Heart right ventricle (tissue), 16 donors: ENCODE results near the gene HDAC5. TPM values are rescaled to one million over a fixed set of nuclear protein-coding genes. Genes with fewer than 3 reads are reported as not detected.

ENCODE experiments used
- ATAC-seq, 8 donors: fragments of 200-7000 bp; cut with Tn5 transposase; one replicate each; pipeline ENCODE4 v1.9.1; 2020; ENCODE audit warnings: mild to moderate bottlenecking in 8 of 8, moderate library complexity in 8 of 8, moderate number of reproducible peaks in 1 of 8
- DNase-seq, 2 donors: peaks; one replicate each; pipeline ENCODE4 v3.0.0-alpha.2; 2020
- H3K27ac ChIP-seq, 10 donors: fragments of 200-600 bp; sonication (generic) in 2 of 10; one replicate each; pipeline versions ENCODE4 v1.5.0 to v1.8.0; 2020 to 2022; ENCODE audit warnings: mild to moderate bottlenecking in 3 of 10
- H3K27me3 ChIP-seq, 7 donors: fragments of 200-600 bp; one replicate each; pipeline ENCODE4 v1.8.0; 2021 to 2022; ENCODE audit warnings: mild to moderate bottlenecking in 2 of 7
- H3K36me3 ChIP-seq, 9 donors: fragments of 200-600 bp; sonication (generic) in 1 of 9; one replicate each; pipeline versions ENCODE4 v1.5.0 to v1.8.0; 2020 to 2022; ENCODE audit warnings: mild to moderate bottlenecking in 2 of 9
- H3K4me1 ChIP-seq, 9 donors: fragments of 200-600 bp; sonication (generic) in 1 of 9; one replicate each; pipeline versions ENCODE4 v1.5.0 to v1.8.0; 2020 to 2022; ENCODE audit warnings: mild to moderate bottlenecking in 4 of 9
- H3K4me3 ChIP-seq, 10 donors: fragments of 200-600 bp; sonication (generic) in 2 of 10; one replicate each; pipeline versions ENCODE4 v1.5.0 to v1.8.0; 2020 to 2022; ENCODE audit warnings: mild to moderate bottlenecking in 7 of 10, moderate library complexity in 2 of 10
- H3K9me3 ChIP-seq, 11 donors: fragments of 200-600 bp in 10 of 11; sonication (generic) in 2 of 11; one replicate each; pipeline versions ENCODE4 v1.5.0 to v1.8.0; 2013 to 2022; ENCODE audit warnings: mild to moderate bottlenecking in 2 of 11, control low read depth in 1 of 11, moderate library complexity in 1 of 11
- CTCF ChIP-seq, 9 donors: fragments of 200-600 bp; sonication (generic) in 2 of 9; IDR thresholded peaks; one replicate each; pipeline versions ENCODE4 v1.5.0 to v1.8.0; 2021 to 2022; ENCODE audit warnings: antibody characterized with exemption in 9 of 9, mild to moderate bottlenecking in 5 of 9, moderate library complexity in 1 of 9
- WGBS, 2 donors: extraction: QIAGEN DNeasy Blood & Tissue Kit; methylation state at CpG; one replicate each; pipeline ENCODE4 v1.1.7; 2013; ENCODE audit warnings: inconsistent platforms in 1 of 2; 5-methylcytosine and 5-hydroxymethylcytosine counted together
- intact Hi-C, 10 donors: fragments of 100-400 bp; cut with DNase I; formaldehyde crosslinking; loops; one replicate each; pipeline versions ENCODE4 v1.11.1 to v1.14.2; 2022
- polyA plus RNA-seq, 2 donors: library from polyadenylated mRNA; stranded (reverse); fragments of 200-250 nt; gene quantifications; one replicate each; pipeline ENCODE4 v1.2.3, GENCODE V29; 2013
- total RNA-seq, 10 donors: library from RNA; stranded (reverse); fragmentation: NEBNext Ultra II Directional in 3 of 10; extraction: Animal tissue kit (Norgen Biotek cat#: 25700) in 3 of 10; gene quantifications; one replicate each; pipeline versions ENCODE4 v1.2.1 to v1.2.4, GENCODE V29; 2021 to 2023
- donor health status: Arrhythmogenic right ventricular cardiomyopathy.
- donor health status: ischemic (EF 13 %, LVEDD 7.1; RV severe dilation, severe dysfunction).
- donor health status: healthy with polysubstance abuse.
- donor health status: DM: no; HTN: yes; CAD: no.
- donor health status: DM: no; HTN: no; CAD: no.
- donor health status: ischemic (EF 25% LVEDD 6.9; RV normal size, moderate dysfunction).
- donor health status: ischemic (EF 25% LVEDD 5.7; RV mildly dilated, moderate dysfunction).
- donor health status: healthy.
- donor health status: DM: yes; HTN: yes; CAD: no.
- donor health status: Ischemic cardiomyopathy.
- donor health status: ischemic (EF 35%, LVEDD 5.7; RV mildly dilated, moderate dysfunction).
- donor health status: nonischemic (EF 11% LVEDD 7.7; RV severe dilation, severe dysfunction).
- donor health status: DM: yes; HTN: yes; CAD: no.
- donor health status: PGD.
- donor health status: ischemic (EF 29% LVEDD 5.4; RV normal size, mild dysfunction).
- donor health status: nonischemic (EF 23%, LVEDD 6.1; RV moderate dilation, normal function).

Gene HDAC5
- total and polyA plus RNA-seq, 12 donors = 55.2 to 85.4 (median 65.5) TPM

- H3K9me3 ChIP-seq = no peaks in the 10 kb centered on the region
- DNase-seq = no peak
- no peak for ATAC-seq
- H3K27ac ChIP-seq = peak overlapping the region in 3 of 10 donors; percentile 28 to 66 (median 47)
- no peak for TF ChIP-seq CTCF (IDR thresholded peaks at IDR 0.05)
- WGBS, 2 donors = 70 to 79% methylated on average over 5 of the region's 5 CpGs
- intact Hi-C loops = no loop called here
- peaks cover 0 to 4% (median 0%) of the 10 kb centered on the region in 9 donors for H3K4me1 ChIP-seq
- no peak overlapping the region for H3K4me3 ChIP-seq
- no peaks in the 10 kb centered on the region for H3K27me3 ChIP-seq
- peaks cover 0 to 100% (median 71%) of the 10 kb centered on the region in 9 donors for H3K36me3 ChIP-seq
Measured at GRCh38 chr17:44085908-44086307, 37.5 kb downstream of the HDAC5 start.

- no peaks in the 10 kb centered on the region for H3K9me3 ChIP-seq
- H3K27ac ChIP-seq = no peak overlapping the region
- H3K4me1 ChIP-seq = peaks cover 0 to 4% (median 0%) of the 10 kb centered on the region in 9 donors
- H3K4me3 ChIP-seq = no peak overlapping the region
- peaks cover 0 to 100% (median 69%) of the 10 kb centered on the region in 9 donors for H3K36me3 ChIP-seq
- DNase-seq (no peak), ATAC-seq (no peak)
- 83 to 88% methylated on average over 7 of the region's 7 CpGs for WGBS, 2 donors
- intact Hi-C loops = no loop called here
- H3K27me3 ChIP-seq = no peaks in the 10 kb centered on the region
- TF ChIP-seq CTCF (IDR thresholded peaks at IDR 0.05) = no peak
Measured at GRCh38 chr17:44084921-44085320, 38.5 kb downstream of the HDAC5 start.

- TF ChIP-seq CTCF (IDR thresholded peaks at IDR 0.05) = peak in 6 of 9 donors; percentile 19 to 43 (median 24)
- H3K27me3 ChIP-seq = no peaks in the 10 kb centered on the region
- peaks cover 0 to 4% (median 0%) of the 10 kb centered on the region in 9 donors for H3K4me1 ChIP-seq
- no peak overlapping the region for H3K27ac ChIP-seq
- peaks cover 0 to 100% (median 70%) of the 10 kb centered on the region in 9 donors for H3K36me3 ChIP-seq
- intact Hi-C loops = no loop called here
- ATAC-seq (peak in 2 of 8 donors; percentile 3 to 6), DNase-seq (no peak)
- 70 to 72% methylated on average over 10 of the region's 10 CpGs for WGBS, 2 donors
- H3K9me3 ChIP-seq = no peaks in the 10 kb centered on the region
- no peak overlapping the region for H3K4me3 ChIP-seq
Measured at GRCh38 chr17:44084131-44084538, 39.3 kb downstream of the HDAC5 start.

- H3K36me3 ChIP-seq = peaks cover 0 to 100% (median 72%) of the 10 kb centered on the region in 9 donors
- WGBS, 2 donors = 79 to 84% methylated on average over 12 of the region's 12 CpGs
Measured at GRCh38 chr17:44083250-44083849, 40.1 kb downstream of the HDAC5 start.

More at GRCh38 chr17:44083250-44083849, 40.1 kb downstream of the HDAC5 start:
- DNase-seq = no peak
- intact Hi-C loops = no loop called here
- Histone ChIP-seq H3K4me3 (no peak overlapping the region), H3K9me3 (no peaks in the 10 kb centered on the region), H3K4me1 (peaks cover 0 to 6% (median 0%) of the 10 kb centered on the region in 9 donors), H3K27me3 (no peaks in the 10 kb centered on the region), H3K27ac (peak overlapping the region in 1 of 10 donors; percentile 16)
- peak in 6 of 8 donors; percentile 8 to 39 (median 23) for ATAC-seq
- peak in 5 of 9 donors; percentile 14 to 33 (median 28) for TF ChIP-seq CTCF (IDR thresholded peaks at IDR 0.05)
